ENCODE results near the gene TRIOBP. TPM values are rescaled to one million over a fixed set of nuclear protein-coding genes. Genes with fewer than 3 reads are reported as not detected.
"Not testable (repeated sequence)": the region's sequence is repeated elsewhere in the genome, so short reads cannot be mapped to it uniquely, and the experiment has no call there.

Gene TRIOBP
- total RNA-seq, 1 donor from 2014 or later, result 68.9 TPM

GRCh38 chr22:37654563-37655251 lies 42.1 kb upstream of the TRIOBP start:
- no peak for TF ChIP-seq CTCF (IDR thresholded peaks at IDR 0.05; ENCODE audit: insufficient read depth, low read length, poor library complexity, severe bottlenecking)
- Histone ChIP-seq H3K27me3 (ENCODE audit: control insufficient read depth, insufficient read depth, low read length) (no peaks in the 10 kb centered on the region), H3K4me3 (ENCODE audit: low read depth, low read length) (no peak overlapping the region), H3K36me3 (ENCODE audit: control insufficient read depth, insufficient read depth, low read length) (peaks cover 5% of the 10 kb centered on the region)
- DNase-seq (ENCODE audit: low read depth), result no peak

- H3K27me3 ChIP-seq (ENCODE audit: control insufficient read depth, insufficient read depth, low read length), result no peaks in the 10 kb centered on the region
- H3K4me3 ChIP-seq (ENCODE audit: low read depth, low read length), result no peak overlapping the region
- TF ChIP-seq CTCF (IDR thresholded peaks at IDR 0.05; ENCODE audit: insufficient read depth, low read length, poor library complexity, severe bottlenecking), result no peak
- no peak for DNase-seq (ENCODE audit: low read depth)
- peaks cover 4% of the 10 kb centered on the region for H3K36me3 ChIP-seq (ENCODE audit: control insufficient read depth, insufficient read depth, low read length)
Measured at GRCh38 chr22:37655252-37655563, 41.6 kb upstream of the TRIOBP start.

GRCh38 chr22:37656583-37656982 lies 40.3 kb upstream of the TRIOBP start:
- H3K27me3 ChIP-seq (ENCODE audit: control insufficient read depth, insufficient read depth, low read length); H3K36me3 ChIP-seq (ENCODE audit: control insufficient read depth, insufficient read depth, low read length); H3K4me3 ChIP-seq (ENCODE audit: low read depth, low read length); DNase-seq (ENCODE audit: low read depth): not testable (repeated sequence)

GRCh38 chr22:37657590-37658132 lies 39.2 kb upstream of the TRIOBP start:
- Histone ChIP-seq H3K4me3 (ENCODE audit: low read depth, low read length) (peak overlapping the region; percentile 41), H3K27me3 (ENCODE audit: control insufficient read depth, insufficient read depth, low read length) (no peaks in the 10 kb centered on the region), H3K36me3 (ENCODE audit: control insufficient read depth, insufficient read depth, low read length) (peaks cover 1% of the 10 kb centered on the region)
- no peak for TF ChIP-seq CTCF (IDR thresholded peaks at IDR 0.05; ENCODE audit: insufficient read depth, low read length, poor library complexity, severe bottlenecking)
- no peak for DNase-seq (ENCODE audit: low read depth)

GRCh38 chr22:37658133-37659065 lies 38.4 kb upstream of the TRIOBP start, which contains the start of gene PDXP:
TSS of gene PDXP (plus strand) at chr22:37658723. CDS start at chr22:37658783, 60 bp downstream.
- peak; percentile 100 for DNase-seq (ENCODE audit: low read depth)
- Histone ChIP-seq H3K27me3 (ENCODE audit: control insufficient read depth, insufficient read depth, low read length) (no peaks in the 10 kb centered on the region), H3K4me3 (ENCODE audit: low read depth, low read length) (peak within 1 kb of the TSS; percentile 73), H3K36me3 (ENCODE audit: control insufficient read depth, insufficient read depth, low read length) (peaks cover 1% of the 10 kb centered on the region)
- no peak for TF ChIP-seq CTCF (IDR thresholded peaks at IDR 0.05; ENCODE audit: insufficient read depth, low read length, poor library complexity, severe bottlenecking)

Data from kidney epithelial cell (primary cell).